HG03280 (cell line): ENCODE measurements around the gene CPOX.
"Not testable (repeated sequence)": the region's sequence is repeated elsewhere in the genome, so short reads cannot be mapped to it uniquely, and the experiment has no call there.

Experiments used
- ATAC-seq: cut with Tn5 transposase; IDR thresholded peaks from one replicate; pipeline ENCODE4 v1.9.1; 2021; ENCODE audit warnings: mild to moderate bottlenecking, moderate library complexity; ENCODE audit not compliant: unreplicated experiment

CPOX gene

DNA sequence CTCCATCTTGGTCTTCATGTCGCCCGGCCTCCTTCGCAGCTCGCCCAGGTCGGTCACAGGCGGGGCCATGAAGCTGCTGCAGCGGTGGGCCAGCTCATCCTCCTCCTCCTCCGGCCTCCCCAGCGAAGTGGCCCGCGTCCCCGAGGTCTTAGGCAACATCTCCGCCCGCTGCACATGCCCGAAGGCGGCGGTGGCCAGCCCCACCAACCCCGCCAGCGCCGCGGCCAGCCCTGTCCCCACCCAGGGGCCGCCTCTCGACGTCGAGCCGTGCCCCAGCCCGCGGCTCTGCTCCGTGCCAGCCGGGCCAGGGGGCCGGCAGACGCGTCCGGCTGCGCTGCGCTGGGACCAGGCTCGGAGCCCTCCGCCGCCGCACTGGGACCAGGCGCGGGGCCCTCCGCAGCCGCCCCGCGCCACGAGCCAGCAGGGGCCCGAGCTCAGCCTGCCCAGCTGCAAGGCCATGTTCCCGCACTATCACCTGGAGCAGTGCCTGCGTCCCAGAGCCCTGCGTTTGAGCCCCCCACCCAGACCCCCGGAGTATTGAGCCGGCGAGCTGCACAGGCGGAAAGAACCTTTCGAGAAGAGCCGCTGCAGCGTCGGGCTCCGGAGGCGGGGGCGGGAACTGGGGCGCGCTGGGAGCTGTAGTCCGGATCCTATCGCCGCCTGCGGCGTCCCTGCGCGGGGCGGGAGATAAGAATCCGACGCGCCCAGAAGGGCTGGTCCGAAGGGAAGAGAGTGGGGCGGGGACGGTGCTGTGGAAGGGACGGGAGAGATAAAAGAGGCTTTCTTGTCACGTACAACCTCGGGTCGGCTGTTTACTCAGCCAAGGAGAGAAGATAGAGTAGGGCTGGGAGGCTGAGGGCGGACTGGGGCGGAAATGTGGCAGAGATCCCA is at the start of gene CPOX:
Gene CPOX, minus strand, starts transcription at position 566 of the 891 bp plus-strand sequence. Its CDS starts 107 bp downstream, at position 459.
- peak; percentile 91 for ATAC-seq

DNA sequence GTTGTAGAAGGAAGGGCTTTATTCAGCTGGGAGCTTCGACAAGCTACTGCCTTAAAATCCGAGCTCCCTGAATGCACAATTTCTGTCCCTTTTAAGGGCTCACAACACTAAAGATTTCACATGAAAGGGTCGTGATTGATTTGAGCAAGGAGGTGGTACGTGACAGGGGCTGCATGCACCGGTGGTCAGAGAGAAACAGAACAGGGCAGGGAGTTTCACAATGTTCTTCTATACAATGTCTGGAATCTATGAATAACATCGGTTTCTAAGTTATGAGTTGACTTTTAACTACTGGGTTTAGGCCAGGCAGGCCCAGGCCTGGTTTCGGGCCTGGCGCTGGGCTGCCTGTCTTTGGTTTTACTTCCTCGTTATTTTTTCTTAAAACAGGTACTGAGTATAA is 49.4 kb upstream of the CPOX start:
- not testable (repeated sequence) for ATAC-seq

DNA sequence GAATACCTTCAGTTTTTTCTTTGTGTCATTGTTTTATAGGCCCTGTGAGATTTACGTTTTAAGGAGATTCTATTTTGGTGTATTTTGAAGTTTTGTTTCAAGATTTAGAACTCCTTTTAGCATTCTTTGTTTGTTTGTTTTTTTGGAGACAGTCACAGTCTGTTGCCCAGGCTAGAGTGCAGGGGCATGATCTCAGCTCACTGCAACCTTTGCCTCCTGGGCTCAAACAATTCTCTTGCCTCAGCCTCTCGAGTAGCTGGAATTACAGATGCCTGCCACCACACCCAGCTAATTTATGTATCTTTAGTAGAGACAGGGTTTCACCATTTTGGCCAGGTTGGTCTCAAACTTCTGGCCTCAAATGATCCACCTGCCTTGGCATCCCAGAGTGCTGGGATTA is 48.3 kb upstream of the CPOX start:
- not testable (repeated sequence) for ATAC-seq

DNA sequence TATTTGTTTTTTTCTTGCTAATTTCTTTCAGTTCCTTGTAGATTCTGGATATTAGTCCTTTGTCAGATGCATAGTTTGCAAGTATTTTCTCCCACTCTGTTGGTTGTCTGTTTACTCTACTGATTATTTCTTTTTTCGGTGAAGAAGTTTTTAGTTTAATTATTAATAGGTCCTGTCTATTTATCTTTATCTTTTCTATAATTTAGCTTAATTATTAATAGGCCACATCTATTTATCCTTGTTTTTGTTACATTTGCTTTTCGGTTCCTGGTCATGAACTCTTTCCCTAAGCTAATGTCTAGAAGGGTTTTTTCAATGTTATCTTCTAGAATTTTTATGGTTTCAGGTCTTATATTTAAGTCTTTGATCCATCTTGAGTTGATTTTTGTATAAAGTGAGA is 45.1 kb upstream of the CPOX start:
- not testable (repeated sequence) for ATAC-seq

DNA sequence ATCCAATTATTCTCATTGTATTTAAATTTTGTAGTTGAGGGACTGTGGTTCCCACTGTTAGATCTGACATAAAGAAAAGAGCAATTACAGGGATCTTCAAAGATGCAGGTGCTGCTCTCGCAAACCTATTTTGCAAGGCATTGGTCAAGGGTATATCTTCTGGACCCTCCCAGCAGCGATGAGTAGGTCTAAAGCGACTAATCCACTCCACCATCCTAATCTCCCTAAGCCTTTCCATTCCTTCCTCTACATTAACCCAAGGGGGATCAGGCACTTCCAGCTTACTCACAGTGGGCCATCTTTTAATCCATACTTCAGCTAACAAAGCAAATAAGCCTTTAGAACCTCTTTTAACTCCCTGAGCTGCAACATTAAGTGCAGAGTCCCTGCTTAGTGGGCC is 37.0 kb upstream of the CPOX start:
- no peak for ATAC-seq

DNA sequence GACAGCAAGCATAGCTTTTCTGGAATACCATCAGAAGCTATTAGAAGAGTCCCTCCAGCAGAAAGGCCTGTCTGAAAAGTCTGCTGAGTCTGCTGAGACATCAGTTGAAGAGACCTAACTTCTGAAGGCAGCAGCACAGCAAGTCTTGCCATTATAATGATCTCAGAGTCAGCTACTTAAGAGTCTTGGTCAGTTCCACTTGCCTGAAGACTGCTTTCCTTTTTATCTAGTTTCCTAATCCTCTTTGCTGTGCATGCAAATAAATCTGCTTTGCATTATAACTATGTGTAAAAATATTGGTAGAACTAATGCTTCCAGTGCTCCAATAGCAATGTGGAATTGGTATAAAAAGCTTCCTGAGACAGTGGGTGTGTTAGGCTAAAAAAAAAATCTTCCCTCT is 34.9 kb upstream of the CPOX start:
- no peak for ATAC-seq

DNA sequence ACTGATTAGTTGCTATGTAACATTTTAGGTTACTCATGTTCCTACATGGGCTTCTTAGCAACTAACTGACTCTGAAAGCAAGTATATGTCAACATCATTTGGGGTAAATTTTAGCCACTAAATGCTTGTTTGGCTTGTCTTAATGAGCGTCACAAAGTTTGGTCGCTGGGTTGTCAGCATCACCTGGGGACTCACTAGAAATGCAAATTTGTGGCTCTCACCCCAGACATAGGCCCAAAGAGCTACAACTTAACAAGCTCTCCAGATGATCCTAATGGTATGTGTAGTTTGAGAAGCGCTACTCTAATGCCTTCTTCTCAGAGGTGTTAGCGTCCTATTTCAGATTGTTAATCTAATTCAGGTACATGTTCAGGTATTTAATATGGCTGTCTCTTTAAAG is 32.7 kb upstream of the CPOX start:
- ATAC-seq: no peak

DNA sequence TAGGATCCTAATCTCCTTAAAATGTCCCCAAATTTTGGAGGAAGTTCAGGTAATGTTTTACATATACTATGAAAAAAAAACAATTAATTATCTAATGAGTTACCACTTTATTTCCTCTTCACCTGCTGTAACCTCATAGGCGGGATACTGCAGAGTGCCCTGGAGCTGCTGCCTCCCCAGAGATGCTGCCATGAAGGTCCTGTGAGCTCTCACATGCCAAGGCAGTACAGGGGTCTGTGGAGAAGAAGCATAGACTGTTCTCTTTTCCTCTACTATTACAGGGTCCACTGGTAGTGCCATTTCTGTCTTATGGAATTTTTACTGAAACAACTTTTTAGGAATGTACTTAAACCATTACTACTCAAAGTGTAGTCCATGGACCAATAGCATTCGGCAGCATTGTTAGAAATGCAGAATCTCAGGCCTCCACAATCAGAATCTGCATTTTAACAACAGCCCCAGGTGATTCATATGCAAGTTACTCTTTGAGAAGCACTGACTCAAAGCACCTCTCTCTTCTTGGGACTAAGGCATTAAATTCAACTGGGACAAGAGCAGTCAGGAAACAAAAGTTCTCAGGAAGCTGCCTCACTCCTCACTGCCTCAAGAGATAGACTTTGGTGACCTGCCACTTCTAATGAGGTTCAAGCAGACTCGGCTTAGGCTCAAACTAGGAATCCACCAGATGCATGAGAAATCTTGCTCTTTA is 30.3 kb upstream of the CPOX start:
- no peak for ATAC-seq

DNA sequence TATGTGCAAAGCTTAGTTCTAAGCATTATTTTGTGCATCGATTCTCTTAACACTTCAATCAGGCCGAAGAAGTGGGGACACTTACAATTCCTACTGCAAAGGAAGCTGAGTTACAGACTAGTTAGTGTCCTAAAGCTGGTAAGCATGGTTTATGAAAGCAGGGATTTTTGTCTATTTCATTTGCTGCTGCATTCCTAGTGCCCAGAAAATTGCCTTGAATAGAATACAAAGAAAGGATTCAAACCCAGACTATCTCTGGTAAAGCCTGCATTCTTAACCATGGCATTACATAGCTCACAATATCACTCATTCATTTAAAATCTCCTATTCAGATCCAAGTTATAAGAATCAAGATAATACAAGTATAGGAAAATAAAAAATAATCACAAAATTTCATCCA is 24.4 kb upstream of the CPOX start:
- ATAC-seq: no peak

DNA sequence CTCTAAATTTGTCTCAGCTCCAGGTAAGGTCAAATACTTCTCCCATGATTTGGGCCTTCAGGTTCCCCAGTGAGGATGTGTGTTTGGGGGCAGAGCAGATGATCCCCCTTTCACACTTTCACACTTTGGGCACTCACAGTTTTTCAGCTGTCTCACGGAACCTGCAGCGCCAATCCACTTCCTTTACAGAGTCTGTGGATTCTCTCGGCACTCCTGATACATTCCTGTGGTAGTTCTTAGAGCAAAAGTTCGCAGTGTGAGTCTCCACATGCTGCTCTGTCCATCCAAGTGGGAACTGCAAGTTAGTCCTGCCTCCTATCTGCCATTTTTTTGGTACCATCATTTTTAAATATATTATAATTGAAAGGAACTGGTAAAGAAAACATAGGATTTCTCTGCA is 20.2 kb upstream of the CPOX start:
- no peak for ATAC-seq

DNA sequence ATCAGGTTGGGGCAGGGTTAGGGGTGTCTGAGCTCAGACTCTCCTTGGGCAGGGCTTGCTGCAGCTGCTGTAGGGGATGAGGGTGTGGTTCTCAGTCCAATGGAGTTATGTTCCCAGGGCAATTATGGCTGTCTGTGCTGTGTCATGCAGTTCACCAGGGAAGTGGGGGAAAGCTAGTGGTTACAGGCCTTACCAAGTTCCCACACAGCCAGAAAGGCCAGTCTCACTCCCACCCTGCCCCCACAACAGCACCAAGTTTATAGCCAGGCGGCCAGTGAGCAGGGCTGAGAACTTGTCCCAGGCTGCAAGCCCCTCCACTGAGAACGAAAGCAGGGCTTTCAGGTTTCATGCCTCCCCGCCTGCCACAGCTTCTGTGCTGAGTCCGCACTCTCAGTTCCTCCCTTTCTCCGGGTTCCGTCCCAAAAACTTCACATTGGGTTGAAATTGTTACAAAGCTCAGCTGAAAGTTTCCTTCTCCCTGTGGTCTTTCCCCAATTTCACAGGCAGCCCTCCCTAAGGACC is 19.6 kb upstream of the CPOX start:
- peak; percentile 40 for ATAC-seq

DNA sequence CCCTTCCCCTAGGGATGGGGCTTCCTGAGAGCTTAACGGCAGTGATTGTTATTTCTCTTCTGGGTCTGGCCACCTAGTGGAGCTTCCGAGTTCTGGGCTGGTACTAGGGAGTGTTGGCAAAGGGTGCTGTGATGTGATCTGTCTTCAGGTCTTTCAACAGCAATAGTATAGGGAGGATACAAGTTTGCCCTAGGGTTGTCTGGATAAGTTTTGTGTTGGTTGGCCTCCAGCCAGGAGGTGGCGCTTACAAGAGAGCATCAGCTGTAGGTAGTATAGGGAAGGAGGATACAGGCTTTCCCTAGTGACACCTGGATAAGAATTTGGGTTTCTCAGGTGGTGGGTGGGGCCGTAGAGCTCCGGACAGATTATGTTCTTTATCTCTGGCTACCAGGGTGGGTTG is 19.2 kb upstream of the CPOX start:
- peak; percentile 58 for ATAC-seq

DNA sequence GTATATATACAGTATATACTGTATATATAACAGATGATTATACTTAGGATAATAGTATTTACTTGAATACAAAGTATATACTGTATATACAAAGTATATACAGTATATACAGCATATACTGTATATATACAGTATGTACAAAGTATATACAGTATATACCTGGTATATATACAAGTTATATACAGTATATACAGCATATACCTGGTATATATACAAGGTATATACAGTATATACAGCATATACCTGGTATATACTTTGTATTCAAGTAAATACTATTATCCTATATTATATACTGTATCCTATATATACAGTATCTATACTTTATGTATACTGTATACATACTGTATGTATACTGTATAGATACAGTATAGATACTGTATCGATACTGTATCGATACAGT is 14.6 kb upstream of the CPOX start:
- ATAC-seq: no peak

DNA sequence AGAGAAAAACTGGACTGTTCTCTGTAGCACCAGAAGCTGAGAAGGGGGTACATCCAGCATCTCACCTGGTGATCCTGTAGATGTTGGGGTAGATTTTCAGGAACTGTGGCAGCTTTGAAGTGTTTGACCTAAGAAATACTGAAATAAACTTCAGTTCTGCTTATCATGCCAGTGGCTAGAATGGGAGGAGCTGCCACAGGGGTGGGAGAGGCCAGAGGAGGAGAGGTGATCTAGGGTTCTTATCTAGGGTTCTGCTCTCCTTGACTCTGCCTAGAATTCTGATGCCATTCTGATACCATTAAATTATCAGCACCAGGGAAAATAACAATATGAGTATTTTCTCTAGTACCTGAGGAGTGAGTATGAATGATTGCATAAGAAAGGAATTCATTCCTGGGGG is 10.2 kb upstream of the CPOX start:
- ATAC-seq: no peak

DNA sequence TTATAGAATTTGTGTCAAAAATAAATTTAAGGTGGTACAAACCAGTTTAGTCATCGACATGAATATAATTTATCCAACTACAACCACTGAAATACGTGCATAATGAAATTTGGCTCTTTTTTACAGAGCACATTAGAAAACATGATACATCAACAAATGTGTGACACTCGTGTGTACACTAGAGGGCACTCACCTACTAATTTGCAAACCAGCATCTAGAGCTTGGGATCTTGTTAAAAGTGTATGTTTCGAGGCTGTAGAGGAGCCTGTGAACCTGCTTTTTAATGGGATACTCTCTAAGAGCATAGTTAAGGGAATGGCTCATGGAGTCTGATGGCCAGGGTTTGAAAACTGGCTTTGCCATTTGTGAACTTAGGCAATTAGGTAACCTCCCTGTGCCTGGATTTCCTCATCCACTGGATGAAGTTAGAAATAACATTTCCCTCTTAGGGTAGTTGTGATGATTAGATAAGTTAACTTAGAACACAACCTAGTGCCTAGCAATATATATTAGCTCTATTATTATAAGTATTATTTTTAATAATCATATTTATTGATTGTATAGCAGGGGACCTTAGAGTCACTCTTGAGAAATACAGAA is 8.8 kb upstream of the CPOX start:
- ATAC-seq: peak; percentile 66

DNA sequence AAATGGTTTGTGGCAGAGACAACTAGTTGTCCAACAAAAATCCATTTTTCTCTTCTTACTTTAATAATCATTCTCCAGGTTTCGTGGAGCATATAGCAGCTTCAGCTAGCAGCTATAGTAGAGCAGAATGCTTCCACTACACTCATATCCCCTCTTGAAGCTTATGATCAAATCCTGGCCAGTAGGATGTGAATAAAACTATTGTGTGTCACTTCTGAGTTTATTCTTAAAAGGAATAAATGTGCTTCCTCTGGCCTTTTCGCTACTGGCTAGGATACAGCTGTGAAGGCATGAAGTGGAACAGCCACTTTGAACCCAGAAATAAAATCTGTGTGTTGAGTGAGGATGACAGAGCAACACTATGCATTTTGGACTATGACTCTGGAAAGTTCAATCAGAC is 7.8 kb upstream of the CPOX start:
- no peak for ATAC-seq

DNA sequence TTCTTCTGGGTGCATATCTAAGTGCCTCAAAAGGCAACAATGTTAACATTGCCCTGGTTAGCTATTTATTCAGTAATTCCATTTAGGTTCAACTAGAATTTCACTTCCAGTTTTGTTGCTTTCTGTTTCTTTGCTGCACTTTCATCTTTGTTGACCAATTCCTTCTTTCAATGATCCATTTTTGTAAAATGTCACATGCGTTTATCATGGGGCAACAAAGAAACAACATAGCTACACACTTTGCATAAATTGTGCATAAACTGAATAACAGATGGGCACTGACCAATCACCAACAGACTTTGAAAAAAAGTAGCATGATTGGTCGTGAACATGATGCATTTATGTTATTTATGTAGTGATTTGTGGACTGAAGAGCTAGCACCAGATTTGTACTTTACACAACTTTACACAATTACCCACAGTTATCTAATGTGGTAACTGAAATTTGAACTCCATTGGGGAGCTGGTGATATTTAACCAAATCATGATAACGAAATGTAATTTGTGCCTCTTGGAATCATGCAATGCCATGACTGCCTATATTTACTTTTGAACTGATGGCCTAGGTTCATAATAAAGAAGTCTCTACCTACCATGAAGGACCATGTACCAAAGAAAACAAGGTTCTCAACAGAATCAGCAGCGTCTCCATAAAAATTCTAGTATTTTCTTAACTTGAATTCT is 7.1 kb upstream of the CPOX start:
- peak; percentile 62 for ATAC-seq

DNA sequence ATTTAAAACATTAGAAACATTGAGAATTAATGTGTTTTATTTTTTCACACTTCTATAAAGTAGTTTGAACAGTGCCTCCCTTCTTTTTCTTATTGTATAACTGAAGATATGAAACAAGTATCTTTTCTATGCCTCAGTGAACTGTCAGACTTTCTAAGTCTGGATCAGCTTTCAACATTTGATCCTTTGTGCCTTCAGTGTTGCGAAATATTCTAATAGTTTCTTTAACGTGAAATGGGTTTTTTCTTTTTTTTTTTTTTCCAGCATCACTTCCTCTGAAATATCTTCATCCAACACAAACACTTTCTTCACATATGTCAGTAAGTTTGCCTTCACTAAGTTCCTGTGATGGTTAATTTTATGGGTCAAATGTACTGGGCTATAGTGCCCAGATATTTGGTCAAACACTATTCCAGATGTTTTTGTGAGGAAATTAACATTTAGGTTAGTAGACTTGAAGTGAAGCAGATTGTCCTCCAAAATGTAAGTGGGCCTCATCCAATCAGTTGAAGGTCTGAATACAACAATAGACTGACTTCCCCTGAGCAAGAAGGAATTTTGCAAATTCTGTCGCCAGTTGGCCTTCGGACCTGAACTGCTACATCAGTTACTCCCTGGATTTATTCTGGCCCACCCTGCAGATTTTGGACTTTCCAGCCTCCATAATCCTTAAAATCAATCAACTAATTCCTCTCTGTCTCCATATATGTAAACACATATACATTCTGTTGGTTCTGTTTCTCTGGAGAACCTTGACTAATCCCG is 6.4 kb upstream of the CPOX start:
- ATAC-seq: no peak

DNA sequence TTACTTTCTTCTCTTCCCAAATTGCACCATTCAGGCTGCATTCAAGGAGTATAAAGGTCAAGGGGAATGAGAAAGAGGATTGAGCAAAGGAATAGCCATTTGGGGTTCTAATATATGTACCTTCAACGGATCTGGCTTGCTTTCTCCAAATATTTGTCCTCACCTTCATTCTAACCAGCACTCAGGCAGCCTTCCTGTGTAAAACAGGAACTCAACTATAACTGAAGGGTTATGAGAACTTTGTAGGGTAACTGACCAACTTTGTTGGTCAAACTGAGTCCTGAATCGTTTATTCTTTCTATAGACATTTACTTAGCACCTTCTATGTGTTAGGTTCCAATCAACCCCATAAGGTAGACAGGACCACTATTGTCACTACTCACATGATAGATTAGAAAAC is 5.1 kb upstream of the CPOX start:
- no peak for ATAC-seq
